ENCODE data around the gene MAP3K7.

The MAP3K7 gene

DNA sequence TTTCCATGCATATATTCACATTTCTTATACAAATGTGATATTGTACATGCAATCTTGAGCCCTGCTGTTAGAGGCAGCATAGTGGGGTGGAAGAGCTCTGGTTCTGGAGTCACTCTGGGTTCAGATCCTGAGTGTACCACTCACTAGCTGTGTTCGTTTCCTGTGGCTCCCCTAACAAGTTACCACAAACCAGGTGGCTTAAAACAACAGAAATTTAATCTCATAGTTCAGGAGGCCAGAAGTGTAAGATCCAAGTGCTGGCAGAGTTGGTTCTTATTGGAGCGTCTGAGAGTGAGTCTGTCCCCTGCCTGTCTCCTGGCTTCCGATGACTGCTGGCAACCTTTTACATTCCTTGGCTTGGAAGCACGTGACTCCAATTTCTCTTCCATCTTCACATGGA, 115.6 kb downstream of the MAP3K7 start:
- no peaks in the 10 kb centered on the region for H3K27me3 ChIP-seq (ENCODE audit: insufficient read depth, low read depth, severe bottlenecking)
- H3K27ac ChIP-seq, result no peak overlapping the region
- H3K9me3 ChIP-seq (ENCODE audit: severe bottlenecking), result no peaks in the 10 kb centered on the region
- no peak overlapping the region for H3K4me3 ChIP-seq (ENCODE audit: low read depth, low read length)
- TF ChIP-seq, protein P1, sequence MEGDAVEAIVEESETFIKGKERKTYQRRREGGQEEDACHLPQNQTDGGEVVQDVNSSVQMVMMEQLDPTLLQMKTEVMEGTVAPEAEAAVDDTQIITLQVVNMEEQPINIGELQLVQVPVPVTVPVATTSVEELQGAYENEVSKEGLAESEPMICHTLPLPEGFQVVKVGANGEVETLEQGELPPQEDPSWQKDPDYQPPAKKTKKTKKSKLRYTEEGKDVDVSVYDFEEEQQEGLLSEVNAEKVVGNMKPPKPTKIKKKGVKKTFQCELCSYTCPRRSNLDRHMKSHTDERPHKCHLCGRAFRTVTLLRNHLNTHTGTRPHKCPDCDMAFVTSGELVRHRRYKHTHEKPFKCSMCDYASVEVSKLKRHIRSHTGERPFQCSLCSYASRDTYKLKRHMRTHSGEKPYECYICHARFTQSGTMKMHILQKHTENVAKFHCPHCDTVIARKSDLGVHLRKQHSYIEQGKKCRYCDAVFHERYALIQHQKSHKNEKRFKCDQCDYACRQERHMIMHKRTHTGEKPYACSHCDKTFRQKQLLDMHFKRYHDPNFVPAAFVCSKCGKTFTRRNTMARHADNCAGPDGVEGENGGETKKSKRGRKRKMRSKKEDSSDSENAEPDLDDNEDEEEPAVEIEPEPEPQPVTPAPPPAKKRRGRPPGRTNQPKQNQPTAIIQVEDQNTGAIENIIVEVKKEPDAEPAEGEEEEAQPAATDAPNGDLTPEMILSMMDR (IDR thresholded peaks at IDR 0.05; ENCODE audit: low read depth, low read length), result no peak
- no peaks in the 10 kb centered on the region for H3K36me3 ChIP-seq
- DNase-seq, result no peak

DNA sequence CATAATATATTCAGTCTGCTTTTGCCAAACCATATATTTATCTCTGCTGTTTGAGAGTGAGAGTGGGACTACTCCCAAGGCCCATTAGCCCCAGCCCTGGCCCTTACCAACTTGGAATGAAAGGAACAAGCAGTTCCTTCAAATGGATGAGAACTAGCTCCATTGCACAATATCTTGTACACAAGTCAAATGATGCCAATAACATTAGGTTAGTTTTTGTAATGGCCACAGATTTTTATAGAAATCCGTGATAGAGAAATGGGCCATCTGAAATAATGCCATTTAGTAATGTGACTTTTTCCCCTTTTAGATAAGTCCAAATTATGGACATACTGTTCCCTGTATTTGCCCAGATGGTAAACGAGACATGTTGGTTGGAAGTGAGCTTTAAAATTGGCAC, 117.0 kb downstream of the MAP3K7 start:
- Histone ChIP-seq H3K9me3 (ENCODE audit: severe bottlenecking) (no peaks in the 10 kb centered on the region), H3K27ac (no peak overlapping the region), H3K36me3 (no peaks in the 10 kb centered on the region), H3K27me3 (ENCODE audit: insufficient read depth, low read depth, severe bottlenecking) (no peaks in the 10 kb centered on the region), H3K4me3 (ENCODE audit: low read depth, low read length) (no peak overlapping the region)
- TF ChIP-seq, protein P1 (IDR thresholded peaks at IDR 0.05; ENCODE audit: low read depth, low read length), result no peak
- no peak for DNase-seq

DNA sequence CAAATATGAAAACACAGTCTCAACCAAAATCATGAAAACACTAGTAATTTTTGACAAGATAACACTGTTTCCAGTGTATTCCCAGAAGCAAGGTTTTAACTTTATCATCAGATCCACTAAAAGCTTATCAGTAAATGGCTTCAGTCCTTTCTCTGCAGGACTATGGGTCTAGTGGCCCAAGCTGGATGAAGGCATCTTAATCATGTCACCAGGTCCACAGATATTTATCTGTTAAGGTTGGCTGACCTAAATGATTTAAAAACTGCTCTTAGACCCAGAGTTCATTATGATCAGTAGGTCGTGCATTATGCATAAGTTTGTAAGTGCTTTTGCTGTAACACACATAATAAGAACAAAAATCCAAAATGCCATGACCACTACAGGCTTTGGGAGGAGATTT, 118.0 kb downstream of the MAP3K7 start:
- Histone ChIP-seq H3K4me3 (ENCODE audit: low read depth, low read length) (no peak overlapping the region), H3K36me3 (no peaks in the 10 kb centered on the region), H3K9me3 (ENCODE audit: severe bottlenecking) (no peaks in the 10 kb centered on the region), H3K27me3 (ENCODE audit: insufficient read depth, low read depth, severe bottlenecking) (no peaks in the 10 kb centered on the region), H3K27ac (no peak overlapping the region)
- no peak for DNase-seq
- TF ChIP-seq, protein P1 (IDR thresholded peaks at IDR 0.05; ENCODE audit: low read depth, low read length), result no peak

DNA sequence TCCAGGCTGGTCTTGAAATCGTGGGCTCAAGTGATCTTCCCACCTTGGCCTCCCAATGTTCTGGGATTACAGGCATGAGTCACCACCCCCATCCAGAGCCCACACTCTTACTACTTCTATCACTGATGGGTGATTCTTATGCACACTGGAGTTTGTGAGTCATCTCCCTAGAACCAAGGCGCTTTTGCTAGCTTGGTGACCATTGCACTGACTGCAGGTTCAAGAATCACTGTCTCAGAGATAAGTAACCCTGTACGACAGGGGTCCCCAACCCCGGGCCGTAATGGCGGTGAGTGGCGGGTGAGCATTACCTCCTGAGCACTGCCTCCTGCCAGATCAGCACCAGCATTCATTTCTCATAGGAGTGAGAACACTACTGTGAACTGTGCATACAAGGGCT, 118.8 kb downstream of the MAP3K7 start:
- TF ChIP-seq, protein P1 (IDR thresholded peaks at IDR 0.05; ENCODE audit: low read depth, low read length), result no peak
- no peaks in the 10 kb centered on the region for H3K36me3 ChIP-seq
- no peaks in the 10 kb centered on the region for H3K27me3 ChIP-seq (ENCODE audit: insufficient read depth, low read depth, severe bottlenecking)
- no peak overlapping the region for H3K27ac ChIP-seq
- DNase-seq, result no peak
- no peak overlapping the region for H3K4me3 ChIP-seq (ENCODE audit: low read depth, low read length)
- H3K9me3 ChIP-seq (ENCODE audit: severe bottlenecking), result no peaks in the 10 kb centered on the region

DNA sequence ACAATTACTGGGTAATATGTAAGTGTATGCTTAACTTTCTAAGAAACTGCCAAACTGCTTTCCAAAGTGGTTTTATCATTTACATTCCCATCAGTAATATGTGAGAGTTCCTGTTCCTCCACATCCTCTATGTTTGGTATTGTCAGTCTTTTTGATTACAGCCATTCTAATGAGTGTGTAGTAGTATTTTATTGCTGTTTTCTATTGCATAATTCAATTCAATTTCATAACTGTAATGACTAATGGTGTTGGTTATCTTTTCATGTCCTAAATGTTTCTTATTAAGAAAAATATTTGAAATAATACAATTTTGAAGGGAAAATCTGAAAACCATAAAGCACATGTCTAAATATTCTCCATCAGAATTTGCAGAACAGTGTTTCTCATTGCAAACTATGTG, 119.3 kb downstream of the MAP3K7 start:
- Histone ChIP-seq H3K36me3 (no peaks in the 10 kb centered on the region), H3K27ac (no peak overlapping the region), H3K27me3 (ENCODE audit: insufficient read depth, low read depth, severe bottlenecking) (no peaks in the 10 kb centered on the region), H3K4me3 (ENCODE audit: low read depth, low read length) (no peak overlapping the region), H3K9me3 (ENCODE audit: severe bottlenecking) (no peaks in the 10 kb centered on the region)
- no peak for DNase-seq
- TF ChIP-seq, protein P1 (IDR thresholded peaks at IDR 0.05; ENCODE audit: low read depth, low read length), result no peak

DNA sequence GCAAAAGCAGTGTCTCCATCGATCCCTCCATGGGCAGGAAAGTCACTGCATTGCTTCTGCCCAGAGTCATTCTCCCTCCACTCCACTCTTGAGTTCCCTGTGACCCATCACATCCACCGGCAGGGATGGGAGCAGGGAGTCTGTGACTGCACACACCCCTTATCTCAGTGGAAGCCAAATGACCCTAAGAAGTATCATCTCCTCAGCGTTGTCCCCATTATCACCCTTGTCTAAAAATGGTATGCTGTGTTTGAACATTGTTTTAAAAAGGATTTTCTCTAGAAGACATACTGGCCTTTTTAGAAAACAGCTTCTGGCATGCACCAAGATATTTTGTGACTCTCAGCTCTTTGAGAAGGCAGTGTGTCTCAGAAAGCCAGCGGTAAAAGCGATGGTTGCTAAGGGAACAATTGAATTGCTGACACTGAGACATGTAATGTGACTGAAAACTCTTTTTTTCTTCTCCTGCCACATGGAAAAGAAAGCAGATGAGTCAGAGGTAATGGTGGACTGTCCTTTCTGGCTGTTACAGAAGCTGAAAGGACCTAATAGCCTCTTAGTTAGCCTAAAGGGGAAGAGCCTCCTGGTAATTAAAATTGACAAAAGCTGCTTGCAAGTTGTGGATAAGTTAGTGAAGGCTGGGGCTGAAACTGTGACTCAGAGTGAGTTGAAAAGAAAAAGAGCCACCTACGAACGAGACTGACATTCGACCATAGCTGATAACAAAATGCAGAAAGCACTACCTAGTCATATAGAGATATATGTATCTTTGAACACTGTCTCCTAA, 120.5 kb downstream of the MAP3K7 start:
- H3K27me3 ChIP-seq (ENCODE audit: insufficient read depth, low read depth, severe bottlenecking), result no peaks in the 10 kb centered on the region
- H3K4me3 ChIP-seq (ENCODE audit: low read depth, low read length), result no peak overlapping the region
- no peaks in the 10 kb centered on the region for H3K36me3 ChIP-seq
- no peak for DNase-seq
- H3K9me3 ChIP-seq (ENCODE audit: severe bottlenecking), result no peaks in the 10 kb centered on the region
- no peak overlapping the region for H3K27ac ChIP-seq
- TF ChIP-seq, protein P1 (IDR thresholded peaks at IDR 0.05; ENCODE audit: low read depth, low read length), result no peak

Data from WERI-Rb-1 (cell line).